HAP-1 (cell line): ENCODE data around the gene KCNT1.

Experiments used
- DNase-seq, 2 experiments: peaks; one replicate each; pipeline ENCODE4 v3.0.0-alpha.2; 2016 to 2020; ENCODE audit warnings: low spot score in 2 of 2
- H3K27me3 ChIP-seq: fragments of 250-450 bp; sonication (Bioruptor Pico); 2 replicates; pipeline ENCODE4 v1.5.1; 2020; ENCODE audit warnings: low read depth, mild to moderate bottlenecking, moderate library complexity
- H3K36me3 ChIP-seq: fragments of 250-450 bp; sonication (Bioruptor Pico); replicated peaks from 2 replicates; pipeline ENCODE4 v1.5.1; 2020; ENCODE audit warnings: mild to moderate bottlenecking
- H3K4me1 ChIP-seq: fragments of 250-450 bp; sonication (Bioruptor Pico); 2 replicates; pipeline ENCODE4 v1.5.1; 2020; ENCODE audit warnings: mild to moderate bottlenecking
- H3K4me3 ChIP-seq: fragments of 250-450 bp; sonication (Bioruptor Pico); 2 replicates; pipeline ENCODE4 v1.5.1; 2020; ENCODE audit warnings: mild to moderate bottlenecking, moderate library complexity
- H3K9me3 ChIP-seq: fragments of 250-450 bp; sonication (Bioruptor Pico); 2 replicates; pipeline ENCODE4 v1.5.1; 2020; ENCODE audit warnings: mild to moderate bottlenecking, moderate library complexity
- in situ Hi-C: fragments of 300-500 bp; cut with MboI; formaldehyde crosslinking; loops from 3 replicates; pipeline ENCODE4 v1.14.3; 2020; ENCODE audit warnings: low sequenced_read_pairs, inconsistent platforms, mixed read lengths

KCNT1 gene

GRCh38 chr9:135743546-135744332, 41.8 kb downstream of the KCNT1 start:
- no peak overlapping the region for H3K4me3 ChIP-seq
- DNase-seq = no peak
- H3K9me3 ChIP-seq = no peaks in the 10 kb centered on the region
- H3K27me3 ChIP-seq = peaks cover 41% of the 10 kb centered on the region
- in situ Hi-C loops = no loop called here
- no peaks in the 10 kb centered on the region for H3K4me1 ChIP-seq
- H3K36me3 ChIP-seq = no peaks in the 10 kb centered on the region

GRCh38 chr9:135744333-135745070, 42.5 kb downstream of the KCNT1 start:
- Histone ChIP-seq H3K9me3 (no peaks in the 10 kb centered on the region), H3K36me3 (no peaks in the 10 kb centered on the region), H3K4me1 (no peaks in the 10 kb centered on the region), H3K4me3 (no peak overlapping the region), H3K27me3 (peaks cover 44% of the 10 kb centered on the region)
- DNase-seq = no peak
- in situ Hi-C loops = no loop called here

- in situ Hi-C loops = no loop called here
- no peak for DNase-seq
- H3K9me3 ChIP-seq = no peaks in the 10 kb centered on the region
- H3K4me3 ChIP-seq = no peak overlapping the region
- no peaks in the 10 kb centered on the region for H3K36me3 ChIP-seq
- peaks cover 44% of the 10 kb centered on the region for H3K27me3 ChIP-seq
- no peaks in the 10 kb centered on the region for H3K4me1 ChIP-seq
Observed at GRCh38 chr9:135745189-135745588, 43.2 kb downstream of the KCNT1 start.

GRCh38 chr9:135745686-135746324, 43.8 kb downstream of the KCNT1 start:
- no peak for DNase-seq
- H3K36me3 ChIP-seq = no peaks in the 10 kb centered on the region
- no peaks in the 10 kb centered on the region for H3K4me1 ChIP-seq
- in situ Hi-C loops = no loop called here
- H3K27me3 ChIP-seq = peaks cover 40% of the 10 kb centered on the region
- no peak overlapping the region for H3K4me3 ChIP-seq
- no peaks in the 10 kb centered on the region for H3K9me3 ChIP-seq

- no peaks in the 10 kb centered on the region for H3K9me3 ChIP-seq
- H3K4me3 ChIP-seq = no peak overlapping the region
- in situ Hi-C loops = no loop called here
- H3K4me1 ChIP-seq = no peaks in the 10 kb centered on the region
- H3K27me3 ChIP-seq = peaks cover 37% of the 10 kb centered on the region
- no peak for DNase-seq
- no peaks in the 10 kb centered on the region for H3K36me3 ChIP-seq
Observed at GRCh38 chr9:135746565-135746964, 44.6 kb downstream of the KCNT1 start.

GRCh38 chr9:135747311-135747710, 45.3 kb downstream of the KCNT1 start:
- Histone ChIP-seq H3K36me3 (no peaks in the 10 kb centered on the region), H3K4me3 (no peak overlapping the region), H3K4me1 (no peaks in the 10 kb centered on the region), H3K9me3 (no peaks in the 10 kb centered on the region), H3K27me3 (peaks cover 37% of the 10 kb centered on the region)
- in situ Hi-C loops = no loop called here
- DNase-seq = no peak

- no peaks in the 10 kb centered on the region for H3K9me3 ChIP-seq
- peaks cover 32% of the 10 kb centered on the region for H3K27me3 ChIP-seq
- no peaks in the 10 kb centered on the region for H3K36me3 ChIP-seq
- no peak overlapping the region for H3K4me3 ChIP-seq
- in situ Hi-C loops = no loop called here
- H3K4me1 ChIP-seq = no peaks in the 10 kb centered on the region
- no peak for DNase-seq
Observed at GRCh38 chr9:135748676-135749075, 46.7 kb downstream of the KCNT1 start.

- no peaks in the 10 kb centered on the region for H3K4me1 ChIP-seq
- no peak overlapping the region for H3K4me3 ChIP-seq
- H3K36me3 ChIP-seq = no peaks in the 10 kb centered on the region
- H3K27me3 ChIP-seq = peaks cover 32% of the 10 kb centered on the region
- no peaks in the 10 kb centered on the region for H3K9me3 ChIP-seq
- in situ Hi-C loops = no loop called here
- DNase-seq = no peak
Observed at GRCh38 chr9:135749171-135750045, 47.4 kb downstream of the KCNT1 start.

- in situ Hi-C loops = no loop called here
- Histone ChIP-seq H3K4me3 (no peak overlapping the region), H3K4me1 (no peaks in the 10 kb centered on the region), H3K36me3 (no peaks in the 10 kb centered on the region), H3K9me3 (no peaks in the 10 kb centered on the region), H3K27me3 (peaks cover 34% of the 10 kb centered on the region)
- no peak for DNase-seq
Observed at GRCh38 chr9:135750786-135751185, 48.8 kb downstream of the KCNT1 start.

GRCh38 chr9:135751501-135751900, 49.5 kb downstream of the KCNT1 start:
- H3K36me3 ChIP-seq = no peaks in the 10 kb centered on the region
- H3K9me3 ChIP-seq = no peaks in the 10 kb centered on the region
- H3K4me1 ChIP-seq = no peaks in the 10 kb centered on the region
- DNase-seq = no peak
- in situ Hi-C loops = no loop called here
- H3K27me3 ChIP-seq = peaks cover 34% of the 10 kb centered on the region
- no peak overlapping the region for H3K4me3 ChIP-seq

GRCh38 chr9:135752281-135753204, 50.6 kb downstream of the KCNT1 start:
- H3K36me3 ChIP-seq = no peaks in the 10 kb centered on the region
- no peaks in the 10 kb centered on the region for H3K9me3 ChIP-seq
- H3K4me3 ChIP-seq = no peak overlapping the region
- in situ Hi-C loops = no loop called here
- peaks cover 31% of the 10 kb centered on the region for H3K27me3 ChIP-seq
- H3K4me1 ChIP-seq = no peaks in the 10 kb centered on the region
- no peak for DNase-seq

- in situ Hi-C loops = no loop called here
- Histone ChIP-seq H3K4me1 (no peaks in the 10 kb centered on the region), H3K4me3 (no peak overlapping the region), H3K9me3 (no peaks in the 10 kb centered on the region), H3K27me3 (peaks cover 21% of the 10 kb centered on the region), H3K36me3 (no peaks in the 10 kb centered on the region)
- no peak for DNase-seq
Observed at GRCh38 chr9:135753391-135754105, 51.6 kb downstream of the KCNT1 start.
